ENCODE data around the gene CST9. TPM values are rescaled to one million over a fixed set of nuclear protein-coding genes. Genes with fewer than 3 reads are reported as not detected.

CST9 gene
- total RNA-seq, 1 experiment from 2014 or later = not detected

GRCh38 chr20:23629017-23629541 lies 23.4 kb upstream of the CST9 start:
- no peak for TF ChIP-seq EZH2phosphoT487 (IDR thresholded peaks at IDR 0.05; ENCODE audit: borderline replicate concordance, low read length)
- TF ChIP-seq EZH2 (IDR thresholded peaks at IDR 0.05; ENCODE audit: low read length, unreplicated experiment) = no peak
- TF ChIP-seq, protein P1, sequence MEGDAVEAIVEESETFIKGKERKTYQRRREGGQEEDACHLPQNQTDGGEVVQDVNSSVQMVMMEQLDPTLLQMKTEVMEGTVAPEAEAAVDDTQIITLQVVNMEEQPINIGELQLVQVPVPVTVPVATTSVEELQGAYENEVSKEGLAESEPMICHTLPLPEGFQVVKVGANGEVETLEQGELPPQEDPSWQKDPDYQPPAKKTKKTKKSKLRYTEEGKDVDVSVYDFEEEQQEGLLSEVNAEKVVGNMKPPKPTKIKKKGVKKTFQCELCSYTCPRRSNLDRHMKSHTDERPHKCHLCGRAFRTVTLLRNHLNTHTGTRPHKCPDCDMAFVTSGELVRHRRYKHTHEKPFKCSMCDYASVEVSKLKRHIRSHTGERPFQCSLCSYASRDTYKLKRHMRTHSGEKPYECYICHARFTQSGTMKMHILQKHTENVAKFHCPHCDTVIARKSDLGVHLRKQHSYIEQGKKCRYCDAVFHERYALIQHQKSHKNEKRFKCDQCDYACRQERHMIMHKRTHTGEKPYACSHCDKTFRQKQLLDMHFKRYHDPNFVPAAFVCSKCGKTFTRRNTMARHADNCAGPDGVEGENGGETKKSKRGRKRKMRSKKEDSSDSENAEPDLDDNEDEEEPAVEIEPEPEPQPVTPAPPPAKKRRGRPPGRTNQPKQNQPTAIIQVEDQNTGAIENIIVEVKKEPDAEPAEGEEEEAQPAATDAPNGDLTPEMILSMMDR (conservative IDR thresholded peaks at IDR 0.05; ENCODE audit: low read depth, low read length) = no peak
- Histone ChIP-seq H3K4me2 (ENCODE audit: low read length) (peak overlapping the region; percentile 24; the same call in 1 of the 2 replicates), H3K9me2 (replicated peaks; ENCODE audit: low read length) (no peaks in the 10 kb centered on the region), H3K36me3 (ENCODE audit: low read depth, low read length) (no peaks in the 10 kb centered on the region), H3K9me3 (ENCODE audit: low read length) (no peaks in the 10 kb centered on the region), H3K27ac (ENCODE audit: low read length) (peak overlapping the region; percentile 45), H2AFZ (ENCODE audit: low read length) (no peak overlapping the region), H3F3A (ENCODE audit: low read length, unreplicated experiment) (no peaks in the 10 kb centered on the region), H3K27me3 (ENCODE audit: low read length) (no peaks in the 10 kb centered on the region), H3K79me2 (ENCODE audit: low read length) (no peaks in the 10 kb centered on the region), H4K20me1 (ENCODE audit: low read length) (no peaks in the 10 kb centered on the region), H3K9ac (ENCODE audit: low read length) (no peak overlapping the region), H3K4me3 (ENCODE audit: low read length) (no peak overlapping the region), H3K4me1 (ENCODE audit: insufficient read depth, low read length) (peaks cover 28% of the 10 kb centered on the region)
- ATAC-seq (peak; percentile 99), DNase-seq (peak; percentile 94)
- BruUV-seq (replicated peaks) = no TSS peak
- intact Hi-C loops (cut with micrococcal nuclease) = loop anchor here (5.0 kb wide), 1 partner anchor 267 kb away; the partner anchor contains the start of gene GZF1
- CTCF ChIA-PET = interaction anchor here (0.5 kb wide), 1 partner anchor 279 kb away, joined by 4 read pairs; no protein-coding TSS in a partner anchor
- POLR2A ChIA-PET (ENCODE audit: unreplicated experiment) = interaction anchor here (0.7 kb wide), 1 partner anchor 16 kb away, joined by 3 read pairs; no protein-coding TSS in a partner anchor

DNA sequence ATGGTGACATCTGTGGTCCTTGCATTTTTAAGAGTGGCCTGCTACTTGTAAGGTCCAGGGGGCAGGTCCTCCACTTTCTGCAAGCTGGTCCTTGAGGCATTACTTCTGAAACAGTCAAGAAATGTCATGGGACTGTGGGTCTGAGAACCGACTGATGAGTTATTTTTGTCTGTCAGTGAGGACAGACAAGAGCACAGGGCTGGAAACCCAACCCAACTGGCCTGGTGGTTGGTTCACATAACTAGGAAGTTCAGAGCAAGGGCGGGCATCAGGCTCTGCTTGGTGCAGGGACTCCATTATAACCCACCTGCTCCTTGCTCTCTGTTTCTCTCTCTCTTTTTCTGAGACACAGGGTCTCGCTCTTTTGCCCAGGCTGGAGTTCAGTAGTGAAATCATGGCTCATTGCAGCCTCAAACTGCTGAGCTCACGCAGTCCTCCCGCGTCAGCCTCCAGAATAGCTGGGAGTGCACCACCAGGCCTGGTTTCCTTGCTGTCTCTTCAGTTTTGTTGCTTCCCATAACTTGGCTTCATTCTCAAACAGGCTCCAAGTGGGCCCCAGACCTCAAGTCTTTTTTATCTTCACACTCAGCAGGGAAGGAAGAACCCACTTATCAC lies 22.8 kb upstream of the CST9 start:
- Histone ChIP-seq H3K36me3 (ENCODE audit: low read depth, low read length) (no peaks in the 10 kb centered on the region), H3K27me3 (ENCODE audit: low read length) (no peaks in the 10 kb centered on the region), H3K4me2 (ENCODE audit: low read length) (peak overlapping the region; percentile 24; the same call in 1 of the 2 replicates), H3K4me3 (ENCODE audit: low read length) (no peak overlapping the region), H2AFZ (ENCODE audit: low read length) (no peak overlapping the region), H3K9me2 (replicated peaks; ENCODE audit: low read length) (no peaks in the 10 kb centered on the region), H3K79me2 (ENCODE audit: low read length) (no peaks in the 10 kb centered on the region), H3K9ac (ENCODE audit: low read length) (no peak overlapping the region), H4K20me1 (ENCODE audit: low read length) (no peaks in the 10 kb centered on the region), H3F3A (ENCODE audit: low read length, unreplicated experiment) (no peaks in the 10 kb centered on the region), H3K9me3 (ENCODE audit: low read length) (no peaks in the 10 kb centered on the region), H3K27ac (ENCODE audit: low read length) (peak overlapping the region; percentile 15), H3K4me1 (ENCODE audit: insufficient read depth, low read length) (peaks cover 32% of the 10 kb centered on the region)
- ChIA-PET CTCF (no interaction called here), POLR2A (ENCODE audit: unreplicated experiment) (interaction anchor here (0.7 kb wide), 1 partner anchor 16 kb away, joined by 3 read pairs; no protein-coding TSS in a partner anchor)
- intact Hi-C loops (cut with micrococcal nuclease) = loop anchor here (5.0 kb wide), 1 partner anchor 266 kb away; the partner anchor contains the start of gene GZF1
- BruUV-seq (replicated peaks) = no TSS peak
- no peak for ATAC-seq
- TF ChIP-seq EZH2phosphoT487 (IDR thresholded peaks at IDR 0.05; ENCODE audit: borderline replicate concordance, low read length) = no peak
- TF ChIP-seq, protein P1 (conservative IDR thresholded peaks at IDR 0.05; ENCODE audit: low read depth, low read length) = no peak
- no peak for TF ChIP-seq EZH2 (IDR thresholded peaks at IDR 0.05; ENCODE audit: low read length, unreplicated experiment)
- no peak for DNase-seq

DNA sequence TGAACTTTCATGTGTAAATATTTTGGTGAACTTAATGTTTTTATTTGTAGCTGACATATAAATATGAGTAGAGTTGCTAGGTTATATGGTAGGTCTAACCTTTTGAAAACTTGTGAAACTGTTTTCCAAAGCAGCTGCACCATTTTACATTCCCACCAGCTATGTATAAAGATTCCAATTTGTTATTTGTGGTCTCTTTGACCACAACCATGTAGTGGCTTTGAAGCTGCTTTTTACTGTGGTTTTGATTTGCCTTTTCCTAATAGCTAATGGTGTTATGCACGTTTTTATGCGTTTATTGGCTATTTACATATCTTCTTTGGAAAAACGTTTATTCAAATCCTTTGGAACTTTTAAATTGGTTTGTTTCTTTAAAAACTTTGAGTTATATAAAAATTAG lies 21.8 kb upstream of the CST9 start:
- DNase-seq (no peak), ATAC-seq (no peak)
- TF ChIP-seq EZH2 (IDR thresholded peaks at IDR 0.05; ENCODE audit: low read length, unreplicated experiment) (no peak), EZH2phosphoT487 (IDR thresholded peaks at IDR 0.05; ENCODE audit: borderline replicate concordance, low read length) (no peak)
- TF ChIP-seq, protein P1 (conservative IDR thresholded peaks at IDR 0.05; ENCODE audit: low read depth, low read length) = no peak
- no peak overlapping the region for H3K4me2 ChIP-seq (ENCODE audit: low read length)
- no peaks in the 10 kb centered on the region for H3K9me2 ChIP-seq (replicated peaks; ENCODE audit: low read length)
- no peaks in the 10 kb centered on the region for H3K27me3 ChIP-seq (ENCODE audit: low read length)
- H3K4me3 ChIP-seq (ENCODE audit: low read length) = no peak overlapping the region
- no peak overlapping the region for H3K9ac ChIP-seq (ENCODE audit: low read length)
- H3K9me3 ChIP-seq (ENCODE audit: low read length) = no peaks in the 10 kb centered on the region
- no peaks in the 10 kb centered on the region for H3K36me3 ChIP-seq (ENCODE audit: low read depth, low read length)
- no peaks in the 10 kb centered on the region for H4K20me1 ChIP-seq (ENCODE audit: low read length)
- no peak overlapping the region for H3K27ac ChIP-seq (ENCODE audit: low read length)
- POLR2A ChIA-PET (ENCODE audit: unreplicated experiment) = interaction anchor here (0.7 kb wide), 1 partner anchor 123 kb away, joined by 3 read pairs; no protein-coding TSS in a partner anchor
- no peaks in the 10 kb centered on the region for H3K79me2 ChIP-seq (ENCODE audit: low read length)
- BruUV-seq (replicated peaks) = no TSS peak
- peaks cover 40% of the 10 kb centered on the region for H3K4me1 ChIP-seq (ENCODE audit: insufficient read depth, low read length)
- no peaks in the 10 kb centered on the region for H3F3A ChIP-seq (ENCODE audit: low read length, unreplicated experiment)
- intact Hi-C loops (cut with micrococcal nuclease) = loop anchor here (5.0 kb wide), 1 partner anchor 265 kb away; the partner anchor contains the start of gene GZF1
- H2AFZ ChIP-seq (ENCODE audit: low read length) = no peak overlapping the region
- CTCF ChIA-PET = no interaction called here

All from PC-3 (cell line).